MM.1S (cell line): ENCODE measurements around the gene EXOSC3.

Experiments
- EZH2 ChIP-seq: fragments of 300-600 bp; sonication (generic); optimal IDR thresholded peaks from 2 replicates; pipeline ENCODE3; 2017; ENCODE audit warnings: low read depth, mild to moderate bottlenecking, antibody characterized with exemption, low read length, mixed read lengths
- TF ChIP-seq, protein P1 (sequence below): fragments of 300-600 bp; sonication (generic); IDR thresholded peaks from 2 replicates; pipeline ENCODE4 v1.5.1; 2016; ENCODE audit warnings: antibody characterized with exemption, low read length, mixed read lengths

DNA sequence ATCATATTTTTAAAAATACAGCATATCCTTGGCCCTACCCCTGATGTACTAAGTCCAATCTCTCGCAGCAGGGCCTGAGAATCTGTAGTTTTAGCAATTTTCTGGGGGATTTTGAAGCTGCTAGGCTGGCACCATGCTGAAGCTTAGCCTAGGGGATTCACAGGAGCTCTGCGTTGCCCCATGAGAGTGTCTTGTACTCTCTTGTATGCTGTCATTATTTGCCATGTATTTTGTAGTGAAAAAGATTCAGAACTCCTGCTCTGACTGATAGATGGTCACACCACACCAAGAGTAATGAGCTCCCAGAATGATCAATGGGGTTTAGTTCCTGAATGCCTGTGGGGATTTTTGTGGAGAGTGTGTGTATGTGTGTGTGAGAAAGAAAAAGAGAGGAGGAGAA lies 51.9 kb downstream of the EXOSC3 start:
- TF ChIP-seq, protein P1, sequence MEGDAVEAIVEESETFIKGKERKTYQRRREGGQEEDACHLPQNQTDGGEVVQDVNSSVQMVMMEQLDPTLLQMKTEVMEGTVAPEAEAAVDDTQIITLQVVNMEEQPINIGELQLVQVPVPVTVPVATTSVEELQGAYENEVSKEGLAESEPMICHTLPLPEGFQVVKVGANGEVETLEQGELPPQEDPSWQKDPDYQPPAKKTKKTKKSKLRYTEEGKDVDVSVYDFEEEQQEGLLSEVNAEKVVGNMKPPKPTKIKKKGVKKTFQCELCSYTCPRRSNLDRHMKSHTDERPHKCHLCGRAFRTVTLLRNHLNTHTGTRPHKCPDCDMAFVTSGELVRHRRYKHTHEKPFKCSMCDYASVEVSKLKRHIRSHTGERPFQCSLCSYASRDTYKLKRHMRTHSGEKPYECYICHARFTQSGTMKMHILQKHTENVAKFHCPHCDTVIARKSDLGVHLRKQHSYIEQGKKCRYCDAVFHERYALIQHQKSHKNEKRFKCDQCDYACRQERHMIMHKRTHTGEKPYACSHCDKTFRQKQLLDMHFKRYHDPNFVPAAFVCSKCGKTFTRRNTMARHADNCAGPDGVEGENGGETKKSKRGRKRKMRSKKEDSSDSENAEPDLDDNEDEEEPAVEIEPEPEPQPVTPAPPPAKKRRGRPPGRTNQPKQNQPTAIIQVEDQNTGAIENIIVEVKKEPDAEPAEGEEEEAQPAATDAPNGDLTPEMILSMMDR, result no peak
- TF ChIP-seq EZH2, result no peak
